ENCODE results near the gene DCBLD1.

The DCBLD1 gene

DNA sequence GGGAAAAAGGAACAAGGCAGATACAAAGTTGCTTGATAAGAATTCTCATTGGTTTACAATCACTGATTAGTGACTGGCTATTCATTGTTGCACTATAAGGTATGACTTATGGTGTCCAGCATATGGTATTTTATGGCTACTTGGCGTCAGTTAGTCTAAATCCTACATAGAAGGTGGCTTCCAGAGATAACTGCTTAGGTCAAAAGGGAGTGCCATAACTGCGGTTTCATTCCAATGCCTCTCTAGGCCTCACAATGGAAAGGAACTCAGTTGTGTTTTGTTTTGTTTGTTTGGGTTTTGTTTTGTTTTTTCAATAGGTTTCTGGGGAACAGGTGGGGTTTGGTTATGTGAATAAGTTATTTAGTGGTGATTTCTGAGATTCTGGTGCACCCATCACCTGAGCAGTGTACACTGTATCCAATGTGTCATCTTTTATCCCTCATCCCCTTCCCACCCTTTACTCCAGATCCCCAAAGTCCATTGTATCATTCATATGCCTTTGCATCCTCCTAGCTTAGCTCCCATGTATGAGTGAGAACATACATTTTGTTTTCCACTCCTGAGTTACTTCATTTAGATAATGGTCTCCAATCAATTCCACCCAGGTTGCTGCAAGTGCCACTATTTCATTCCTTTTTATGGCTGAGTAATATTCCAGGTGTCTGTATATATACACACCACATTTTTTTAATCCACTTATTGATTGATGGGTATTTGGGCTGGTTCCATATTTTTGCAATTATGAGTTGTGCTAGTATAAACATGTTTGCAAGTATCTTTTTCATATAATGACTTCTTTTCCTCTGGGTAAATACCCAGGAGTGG is 112.8 kb downstream of the DCBLD1 start:
- Histone ChIP-seq H2AFZ (no peak overlapping the region), H3K4me1 (no peaks in the 10 kb centered on the region), H3K9me3 (ENCODE audit: control insufficient read depth, low read length) (no peaks in the 10 kb centered on the region), H3K79me2 (peaks cover 55% of the 10 kb centered on the region), H3K4me2 (ENCODE audit: low read length) (no peak overlapping the region), H3K36me3 (ENCODE audit: control insufficient read depth, insufficient read depth, low read length) (no peaks in the 10 kb centered on the region), H3K27ac (no peak overlapping the region), H3K27me3 (ENCODE audit: control insufficient read depth, insufficient read depth, low read length) (no peaks in the 10 kb centered on the region), H3K4me3 (ENCODE audit: low read depth, low read length) (no peak overlapping the region), H3K9ac (no peak overlapping the region)
- TF ChIP-seq, protein P1, sequence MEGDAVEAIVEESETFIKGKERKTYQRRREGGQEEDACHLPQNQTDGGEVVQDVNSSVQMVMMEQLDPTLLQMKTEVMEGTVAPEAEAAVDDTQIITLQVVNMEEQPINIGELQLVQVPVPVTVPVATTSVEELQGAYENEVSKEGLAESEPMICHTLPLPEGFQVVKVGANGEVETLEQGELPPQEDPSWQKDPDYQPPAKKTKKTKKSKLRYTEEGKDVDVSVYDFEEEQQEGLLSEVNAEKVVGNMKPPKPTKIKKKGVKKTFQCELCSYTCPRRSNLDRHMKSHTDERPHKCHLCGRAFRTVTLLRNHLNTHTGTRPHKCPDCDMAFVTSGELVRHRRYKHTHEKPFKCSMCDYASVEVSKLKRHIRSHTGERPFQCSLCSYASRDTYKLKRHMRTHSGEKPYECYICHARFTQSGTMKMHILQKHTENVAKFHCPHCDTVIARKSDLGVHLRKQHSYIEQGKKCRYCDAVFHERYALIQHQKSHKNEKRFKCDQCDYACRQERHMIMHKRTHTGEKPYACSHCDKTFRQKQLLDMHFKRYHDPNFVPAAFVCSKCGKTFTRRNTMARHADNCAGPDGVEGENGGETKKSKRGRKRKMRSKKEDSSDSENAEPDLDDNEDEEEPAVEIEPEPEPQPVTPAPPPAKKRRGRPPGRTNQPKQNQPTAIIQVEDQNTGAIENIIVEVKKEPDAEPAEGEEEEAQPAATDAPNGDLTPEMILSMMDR (IDR thresholded peaks at IDR 0.05) = no peak

DNA sequence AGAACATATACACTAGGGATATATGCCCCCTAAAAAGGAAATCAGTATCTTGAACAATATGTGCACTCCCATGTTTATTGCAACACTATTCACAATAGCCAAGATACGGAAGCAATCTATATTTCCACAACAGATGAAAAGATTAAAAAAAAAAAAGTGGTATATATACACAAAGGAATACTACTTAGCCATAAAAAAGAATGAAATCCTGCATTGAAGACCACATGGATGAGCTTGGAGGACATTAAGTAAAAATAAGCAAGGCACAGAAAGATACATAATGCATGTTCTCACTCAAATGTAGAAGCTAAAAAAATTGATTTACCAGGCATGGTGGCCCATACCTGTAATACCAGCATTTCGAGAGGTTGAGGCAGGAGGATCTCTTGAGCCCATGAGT is 115.3 kb downstream of the DCBLD1 start:
- Histone ChIP-seq H3K4me1 (no peaks in the 10 kb centered on the region), H3K4me2 (ENCODE audit: low read length) (no peak overlapping the region), H3K4me3 (ENCODE audit: low read depth, low read length) (no peak overlapping the region), H3K27ac (no peak overlapping the region), H3K9me3 (ENCODE audit: control insufficient read depth, low read length) (no peaks in the 10 kb centered on the region), H3K27me3 (ENCODE audit: control insufficient read depth, insufficient read depth, low read length) (no peaks in the 10 kb centered on the region), H3K9ac (no peak overlapping the region), H3K79me2 (peaks cover 49% of the 10 kb centered on the region), H3K36me3 (ENCODE audit: control insufficient read depth, insufficient read depth, low read length) (no peaks in the 10 kb centered on the region), H2AFZ (no peak overlapping the region)
- TF ChIP-seq, protein P1 (IDR thresholded peaks at IDR 0.05) = no peak
